IgD-negative memory B cell (primary cell): ENCODE data around the gene PHF10. TPM values are rescaled to one million over a fixed set of nuclear protein-coding genes. Genes with fewer than 3 reads are reported as not detected.
A peak's percentile ranks its signal among the peaks of the same experiment; 100 is the strongest.
"Not testable (repeated sequence)": the region's sequence is repeated elsewhere in the genome, so short reads cannot be mapped to it uniquely, and the experiment has no call there.

ENCODE experiments used
- H3K27ac Mint-ChIP-seq, 3 donors: one replicate each; pipeline ENCODE4 v1.8.0; 2020 to 2022; ENCODE audit warnings: mild to moderate bottlenecking in 3 of 3, mixed read lengths in 3 of 3, moderate library complexity in 1 of 3
- H3K27me3 Mint-ChIP-seq: one replicate; pipeline ENCODE4 v1.8.0; 2021; ENCODE audit warnings: mixed read lengths
- H3K36me3 Mint-ChIP-seq: one replicate; pipeline ENCODE4 v1.8.0; 2020; ENCODE audit warnings: mild to moderate bottlenecking, mixed read lengths
- H3K4me1 Mint-ChIP-seq, 3 donors: one replicate each; pipeline ENCODE4 v1.8.0; 2020 to 2022; ENCODE audit warnings: mixed read lengths in 3 of 3, mild to moderate bottlenecking in 1 of 3
- H3K4me3 Mint-ChIP-seq, 4 donors: one replicate each; pipeline ENCODE4 v1.8.0; 2020 to 2022; ENCODE audit warnings: mild to moderate bottlenecking in 4 of 4, mixed read lengths in 4 of 4, moderate library complexity in 3 of 4
- H3K9me3 Mint-ChIP-seq, 3 donors: one replicate each; pipeline ENCODE4 v1.8.0; 2020 to 2021; ENCODE audit warnings: mixed read lengths in 3 of 3, mild to moderate bottlenecking in 1 of 3
- polyA plus RNA-seq: library from polyadenylated mRNA; unstranded; fragments of 300-500 nt; fragmentation: Illumina TruSeq; gene quantifications from one replicate; pipeline ENCODE4 v1.2.3, GENCODE V29; 2021

PHF10 gene
- 7.1 TPM for polyA plus RNA-seq

GRCh38 chr6:169724494-169725124 lies at the start of gene PHF10:
PHF10 (minus strand) TSS chr6:169724500; CDS start chr6:169723931, 569 bp downstream.
- peak within 1 kb of the TSS; percentile 92 to 97 (median 95) for H3K4me3 Mint-ChIP-seq
- H3K9me3 Mint-ChIP-seq, result no peaks in the 10 kb centered on the region
- H3K36me3 Mint-ChIP-seq, result no peaks in the 10 kb centered on the region
- no peaks in the 10 kb centered on the region for H3K27me3 Mint-ChIP-seq
- H3K4me1 Mint-ChIP-seq, result peaks cover 11 to 24% (median 21%) of the 10 kb centered on the region in 3 donors
- peak within 1 kb of the TSS; percentile 91 to 99 (median 92) for H3K27ac Mint-ChIP-seq

- H3K9me3 Mint-ChIP-seq, result no peaks in the 10 kb centered on the region
- H3K27ac Mint-ChIP-seq, result no peak overlapping the region
- peaks cover 11% of the 10 kb centered on the region for H3K36me3 Mint-ChIP-seq
- H3K4me3 Mint-ChIP-seq, result no peak overlapping the region
- H3K4me1 Mint-ChIP-seq, result no peaks in the 10 kb centered on the region
- H3K27me3 Mint-ChIP-seq, result no peaks in the 10 kb centered on the region
These were observed 42.8 kb upstream of the PHF10 start for GRCh38 chr6:169766921-169767736.

GRCh38 chr6:169766232-169766631 lies 41.9 kb upstream of the PHF10 start:
- no peaks in the 10 kb centered on the region for H3K9me3 Mint-ChIP-seq
- H3K4me1 Mint-ChIP-seq, result no peaks in the 10 kb centered on the region
- H3K27ac Mint-ChIP-seq, result peak overlapping the region in 1 of 3 donors; percentile 42
- H3K36me3 Mint-ChIP-seq, result peaks cover 9% of the 10 kb centered on the region
- no peaks in the 10 kb centered on the region for H3K27me3 Mint-ChIP-seq
- no peak overlapping the region for H3K4me3 Mint-ChIP-seq

GRCh38 chr6:169765789-169766188 lies 41.5 kb upstream of the PHF10 start:
- not testable (repeated sequence) for H3K36me3 Mint-ChIP-seq, H3K4me1 Mint-ChIP-seq, H3K27me3 Mint-ChIP-seq, H3K9me3 Mint-ChIP-seq, H3K4me3 Mint-ChIP-seq
- H3K27ac Mint-ChIP-seq, result peak overlapping the region in 1 of 3 donors; percentile 42

DNA sequence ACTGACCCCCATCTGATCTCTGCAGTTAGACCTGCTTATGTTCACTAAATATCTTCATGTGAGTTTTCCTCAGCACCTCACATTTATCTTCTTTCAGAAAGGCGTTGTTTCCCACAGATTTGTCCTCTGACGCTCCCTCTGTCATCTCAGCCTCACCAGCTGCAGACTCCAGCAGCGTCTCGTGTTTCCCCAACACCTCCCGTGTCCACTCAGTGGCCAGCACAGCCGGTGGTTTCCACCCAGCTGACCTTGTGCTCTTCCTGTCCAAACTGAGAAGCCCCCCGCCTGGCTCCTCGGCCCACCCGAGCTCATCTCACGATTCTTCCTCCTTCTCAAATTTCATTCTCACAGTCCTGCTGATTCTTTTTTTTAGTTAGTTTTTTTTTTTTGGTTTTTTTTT lies 39.6 kb upstream of the PHF10 start:
- H3K9me3 Mint-ChIP-seq, result no peaks in the 10 kb centered on the region
- H3K27me3 Mint-ChIP-seq, result no peaks in the 10 kb centered on the region
- no peak overlapping the region for H3K4me3 Mint-ChIP-seq
- peaks cover 15% of the 10 kb centered on the region for H3K36me3 Mint-ChIP-seq
- no peaks in the 10 kb centered on the region for H3K4me1 Mint-ChIP-seq
- no peak overlapping the region for H3K27ac Mint-ChIP-seq

- peaks cover 15% of the 10 kb centered on the region for H3K36me3 Mint-ChIP-seq
- H3K4me3 Mint-ChIP-seq, result no peak overlapping the region
- peak overlapping the region in 1 of 3 donors; percentile 33 for H3K27ac Mint-ChIP-seq
These were observed 39.0 kb upstream of the PHF10 start for GRCh38 chr6:169763308-169763707.

GRCh38 chr6:169755162-169755561 lies 30.9 kb upstream of the PHF10 start:
- Mint-ChIP-seq H3K9me3 (no peaks in the 10 kb centered on the region), H3K36me3 (peaks cover 11% of the 10 kb centered on the region), H3K27ac (peak overlapping the region in 1 of 3 donors; percentile 43), H3K4me3 (peak overlapping the region in 1 of 4 donors; percentile 9), H3K4me1 (peaks cover 5 to 19% (median 13%) of the 10 kb centered on the region in 3 donors), H3K27me3 (no peaks in the 10 kb centered on the region)

More at GRCh38 chr6:169763308-169763707, 39.0 kb upstream of the PHF10 start:
- no peaks in the 10 kb centered on the region for H3K4me1 Mint-ChIP-seq
- no peaks in the 10 kb centered on the region for H3K9me3 Mint-ChIP-seq
- H3K27me3 Mint-ChIP-seq, result no peaks in the 10 kb centered on the region

- peaks cover 8 to 22% (median 21%) of the 10 kb centered on the region in 3 donors for H3K4me1 Mint-ChIP-seq
- H3K27ac Mint-ChIP-seq, result peak overlapping the region; percentile 91 to 100 (median 92)
These were observed 27.8 kb upstream of the PHF10 start for GRCh38 chr6:169752074-169752623.

GRCh38 chr6:169751242-169752073 lies 27.2 kb upstream of the PHF10 start, which contains the start of the genes DYNLT2 and ERMARD:
DYNLT2 (minus strand) TSS chr6:169751572; CDS start chr6:169751458, 114 bp downstream.
ERMARD (plus strand) TSS chr6:169751622; CDS start chr6:169751658, 36 bp downstream.
- Mint-ChIP-seq H3K36me3 (peaks cover 9% of the 10 kb centered on the region), H3K27ac (peak within 1 kb of the TSS; percentile 92 to 100 (median 99)), H3K4me1 (peaks cover 8 to 22% (median 21%) of the 10 kb centered on the region in 3 donors), H3K9me3 (peaks cover 0 to 5% (median 2%) of the 10 kb centered on the region in 3 donors), H3K27me3 (no peaks in the 10 kb centered on the region), H3K4me3 (peak within 1 kb of the TSS; percentile 95 to 100 (median 98))

More at GRCh38 chr6:169752074-169752623, 27.8 kb upstream of the PHF10 start:
- peak overlapping the region; percentile 91 to 96 (median 94) for H3K4me3 Mint-ChIP-seq
- peaks cover 0 to 3% (median 2%) of the 10 kb centered on the region in 3 donors for H3K9me3 Mint-ChIP-seq
- no peaks in the 10 kb centered on the region for H3K27me3 Mint-ChIP-seq
- H3K36me3 Mint-ChIP-seq, result peaks cover 9% of the 10 kb centered on the region

DNA sequence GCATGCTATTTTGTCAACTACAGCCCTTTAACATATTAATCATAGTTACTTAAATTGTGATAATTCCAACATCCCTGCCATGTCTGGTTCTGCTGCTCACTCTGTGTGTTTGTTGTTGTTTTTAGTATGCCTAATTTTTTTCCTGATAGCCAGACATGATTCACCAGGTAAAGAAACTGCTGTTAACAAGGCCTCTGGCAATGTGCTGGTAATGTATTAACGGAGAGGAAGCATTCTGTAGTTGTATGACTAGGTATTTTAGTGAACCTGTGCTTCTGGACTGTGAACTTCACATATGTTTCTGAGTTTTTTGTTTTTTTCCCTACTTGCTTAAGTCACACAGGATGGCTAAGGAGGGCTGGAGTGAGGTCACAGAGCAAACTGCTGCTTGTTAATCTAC lies 22.3 kb upstream of the PHF10 start:
- Mint-ChIP-seq H3K4me3 (no peak overlapping the region), H3K27ac (peak overlapping the region in 1 of 3 donors; percentile 39), H3K27me3 (no peaks in the 10 kb centered on the region), H3K36me3 (peaks cover 8% of the 10 kb centered on the region), H3K4me1 (peaks cover 3 to 9% (median 8%) of the 10 kb centered on the region in 3 donors), H3K9me3 (peaks cover 0 to 5% (median 2%) of the 10 kb centered on the region in 3 donors)

GRCh38 chr6:169745405-169745804 lies 21.1 kb upstream of the PHF10 start:
- Mint-ChIP-seq H3K27me3 (no peaks in the 10 kb centered on the region), H3K36me3 (peaks cover 6% of the 10 kb centered on the region), H3K4me3 (no peak overlapping the region), H3K27ac (no peak overlapping the region), H3K9me3 (peaks cover 0 to 5% (median 2%) of the 10 kb centered on the region in 3 donors), H3K4me1 (peaks cover 3 to 8% (median 5%) of the 10 kb centered on the region in 3 donors)

DNA sequence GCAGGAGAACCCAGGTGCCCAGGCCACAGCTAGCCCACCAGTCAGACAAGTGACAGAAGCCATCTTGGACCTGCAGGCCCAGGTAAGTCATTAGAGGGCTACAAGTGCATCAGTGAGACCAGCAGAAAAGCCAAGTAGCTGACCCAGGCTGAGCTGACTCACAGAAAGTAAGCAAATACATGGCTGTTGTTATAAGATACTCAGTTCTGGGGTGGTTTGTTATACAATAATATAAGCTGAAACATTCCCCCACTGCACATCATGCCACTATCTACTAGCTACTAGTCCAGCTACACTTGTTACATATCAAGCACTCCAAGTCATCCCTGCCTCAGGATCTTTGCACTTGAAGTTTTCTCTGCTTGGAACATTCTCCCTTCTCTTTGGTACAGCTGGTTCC lies 17.0 kb upstream of the PHF10 start:
- H3K4me1 Mint-ChIP-seq, result no peaks in the 10 kb centered on the region
- H3K27ac Mint-ChIP-seq, result no peak overlapping the region
- peaks cover 5% of the 10 kb centered on the region for H3K27me3 Mint-ChIP-seq
- no peaks in the 10 kb centered on the region for H3K9me3 Mint-ChIP-seq
- H3K36me3 Mint-ChIP-seq, result no peaks in the 10 kb centered on the region
- H3K4me3 Mint-ChIP-seq, result no peak overlapping the region

GRCh38 chr6:169738976-169739529 lies 14.8 kb upstream of the PHF10 start:
- Mint-ChIP-seq H3K27me3 (peaks cover 5% of the 10 kb centered on the region), H3K4me1 (no peaks in the 10 kb centered on the region), H3K27ac (no peak overlapping the region), H3K36me3 (no peaks in the 10 kb centered on the region), H3K4me3 (no peak overlapping the region), H3K9me3 (no peaks in the 10 kb centered on the region)
